Adrenal gland (tissue), 12 donors: ENCODE results near the gene PTPN14. TPM values are rescaled to one million over a fixed set of nuclear protein-coding genes. Genes with fewer than 3 reads are reported as not detected.

Source experiments
- DNase-seq, 7 donors: peaks; one replicate each; pipeline ENCODE4 v3.0.0-alpha.2; 2019 to 2020
- H3K27ac ChIP-seq, 5 donors: fragments of 200-600 bp; sonication (generic) in 4 of 5; 1 replicate in 3 of 5; 2 replicates in 2 of 5; pipeline versions ENCODE4 v1.5.1 to v1.8.0; 2016 to 2020; ENCODE audit warnings: mild to moderate bottlenecking in 1 of 5
- H3K27me3 ChIP-seq: fragments of 200-600 bp; 2 replicates; pipeline ENCODE4 v1.8.0; 2021
- H3K36me3 ChIP-seq, 2 donors: fragments of 200-600 bp; replicated peaks in 1 of 2; 1 replicate in 1 of 2; 2 replicates in 1 of 2; pipeline versions ENCODE4 v1.5.1 to v1.8.0; 2018 to 2022
- H3K4me1 ChIP-seq, 2 donors: fragments of 200-600 bp; replicated peaks in 1 of 2; 1 replicate in 1 of 2; 2 replicates in 1 of 2; pipeline versions ENCODE4 v1.5.1 to v1.8.0; 2018 to 2021
- H3K4me3 ChIP-seq, 4 donors: fragments of 200-600 bp; sonication (generic) in 3 of 4; one replicate each; pipeline ENCODE4 v1.5.1; 2016 to 2018
- H3K9me3 ChIP-seq, 3 donors: fragments of 200-600 bp; sonication (generic) in 1 of 3; replicated peaks in 1 of 3; 1 replicate in 2 of 3; 2 replicates in 1 of 3; pipeline versions ENCODE4 v1.5.1 to v1.8.0; 2016 to 2021
- CTCF ChIP-seq, 6 experiments: fragments of 450-650 bp in 4 of 6; fragments of 200-600 bp in 2 of 6; sonication (generic) in 1 of 6; IDR thresholded peaks; 1 replicate in 5 of 6; 2 replicates in 1 of 6; pipeline versions ENCODE4 v1.5.1 to v1.8.0; 2016 to 2021; ENCODE audit warnings: antibody characterized with exemption in 6 of 6, mild to moderate bottlenecking in 2 of 6, moderate library complexity in 1 of 6
- POLR2A ChIP-seq, 2 donors: fragments of 450-650 bp; IDR thresholded peaks; one replicate each; pipeline ENCODE4 v1.6.1; 2017; ENCODE audit warnings: antibody characterized with exemption in 2 of 2, mild to moderate bottlenecking in 2 of 2, moderate library complexity in 1 of 2
- WGBS, 4 donors: extraction: QIAGEN DNeasy Blood & Tissue Kit in 2 of 4; methylation state at CpG; one replicate each; pipeline versions ENCODE4 v1.1.5 to v1.1.7; 2013 to 2017; 5-methylcytosine and 5-hydroxymethylcytosine counted together
- intact Hi-C, 2 donors: fragments of 100-400 bp; cut with DNase I; formaldehyde crosslinking; loops; one replicate each; pipeline versions ENCODE4 v1.14.1 to v1.15.0; 2022 to 2023
- polyA plus RNA-seq, 3 donors: library from polyadenylated mRNA; stranded (reverse); fragments of 200-250 nt in 2 of 3; fragments of 350-450 nt in 1 of 3; fragmentation: Illumina TruSeq in 1 of 3; extraction: RNeasy Lipid Tissue Mini Kit (QIAGEN cat#74804) in 1 of 3; gene quantifications; one replicate each; pipeline ENCODE4 v1.2.3, GENCODE V29; 2013 to 2014
- total RNA-seq, 9 donors: library from RNA; depleted of rRNA in 4 of 9; stranded (reverse); fragments of >200 nt in 4 of 9; fragments of 120-200 nt in 1 of 9; fragmentation: NEBNext Ultra II Directional in 1 of 9; extraction: Animal tissue kit (Norgen Biotek cat#: 25700) in 1 of 9; gene quantifications; one replicate each; pipeline versions ENCODE4 v1.1.0 to v1.2.4, GENCODE V29; 2013 to 2023
- donor health status: healthy with polysubstance abuse.
- donor health status: Bipolar disorder and iron deficiency.
- donor health status: DM: yes; HTN: yes; CAD: no.
- donor health status: DM: no; HTN: no; CAD: no.
- donor health status: DM: no; HTN: no; CAD: no.
- donor health status: DM: yes; HTN: yes; CAD: no.

The PTPN14 gene
- total and polyA plus RNA-seq, 12 donors: 7.9 to 96.2 (median 32.0) TPM

- DNase-seq: peak; percentile 68 to 85 (median 78)
- Histone ChIP-seq H3K4me3 (peak overlapping the region in 1 of 4 donors; percentile 75), H3K27me3 (no peaks in the 10 kb centered on the region), H3K4me1 (peaks cover 19 to 35% of the 10 kb centered on the region in 2 donors), H3K36me3 (no peaks in the 10 kb centered on the region), H3K27ac (peak overlapping the region in 2 of 5 donors; percentile 21 to 98), H3K9me3 (no peaks in the 10 kb centered on the region)
- no peak for TF ChIP-seq CTCF (IDR thresholded peaks at IDR 0.05)
- peak in 1 of 2 donors; percentile 71 for TF ChIP-seq POLR2A (IDR thresholded peaks at IDR 0.05)
- intact Hi-C loops: no loop called here
- 26 to 38% (median 32%) methylated on average over 2 of the region's 2 CpGs for WGBS, 4 donors
Measured at GRCh38 chr1:214548988-214549387, 2.4 kb downstream of the PTPN14 start.

- WGBS, 4 donors: 82 to 94% (median 90%) methylated on average over 4 of the region's 4 CpGs
- intact Hi-C loops: no loop called here
Measured at GRCh38 chr1:214548271-214548670, 3.1 kb downstream of the PTPN14 start.

GRCh38 chr1:214547747-214548146 lies 3.7 kb downstream of the PTPN14 start:
- no peak for DNase-seq
- Histone ChIP-seq H3K4me1 (peaks cover 19 to 35% of the 10 kb centered on the region in 2 donors), H3K4me3 (no peak overlapping the region), H3K27ac (peak overlapping the region; percentile 3 to 59 (median 41)), H3K9me3 (no peaks in the 10 kb centered on the region), H3K36me3 (no peaks in the 10 kb centered on the region), H3K27me3 (no peaks in the 10 kb centered on the region)
- TF ChIP-seq CTCF (IDR thresholded peaks at IDR 0.05) (no peak), POLR2A (IDR thresholded peaks at IDR 0.05) (no peak)
- intact Hi-C loops: loop anchor here in 1 of 2 donors (2.0 kb wide), 1 partner anchor 57 kb away; no protein-coding TSS in a partner anchor

More at GRCh38 chr1:214548271-214548670, 3.1 kb downstream of the PTPN14 start:
- no peaks in the 10 kb centered on the region for H3K36me3 ChIP-seq
- no peaks in the 10 kb centered on the region for H3K9me3 ChIP-seq
- peak overlapping the region in 2 of 5 donors; percentile 20 to 98 for H3K27ac ChIP-seq
- H3K4me3 ChIP-seq: no peak overlapping the region
- H3K27me3 ChIP-seq: no peaks in the 10 kb centered on the region
- peaks cover 19 to 35% of the 10 kb centered on the region in 2 donors for H3K4me1 ChIP-seq
- DNase-seq: no peak
- TF ChIP-seq POLR2A (IDR thresholded peaks at IDR 0.05): no peak
- TF ChIP-seq CTCF (IDR thresholded peaks at IDR 0.05): no peak

GRCh38 chr1:214546886-214547641 lies 4.3 kb downstream of the PTPN14 start:
- H3K27me3 ChIP-seq: no peaks in the 10 kb centered on the region
- no peaks in the 10 kb centered on the region for H3K36me3 ChIP-seq
- H3K4me3 ChIP-seq: no peak overlapping the region
- H3K9me3 ChIP-seq: no peaks in the 10 kb centered on the region
- WGBS, 4 donors: 46 to 60% (median 51%) methylated on average over 6 of the region's 6 CpGs
- H3K4me1 ChIP-seq: peaks cover 19 to 35% of the 10 kb centered on the region in 2 donors
- intact Hi-C loops: loop anchor here in 1 of 2 donors (2.0 kb wide), 1 partner anchor 56 kb away; no protein-coding TSS in a partner anchor
- peak overlapping the region; percentile 3 to 59 (median 41) for H3K27ac ChIP-seq
- no peak for TF ChIP-seq CTCF (IDR thresholded peaks at IDR 0.05)
- no peak for TF ChIP-seq POLR2A (IDR thresholded peaks at IDR 0.05)
- DNase-seq: no peak
